OCI-LY7 (cell line): ENCODE data around the gene BEST2. TPM values are rescaled to one million over a fixed set of nuclear protein-coding genes. Genes with fewer than 3 reads are reported as not detected.

Experiments
- BruUV-seq: library from RNA; stranded (reverse); fragments of 400-500 nt; replicated peaks from 2 replicates; lab custom pipeline; 2021; lab: Mats Ljungman, UMichigan
- CTCF ChIA-PET: fragments of 300-600 bp; sonication (Branson Sonifier 250); formaldehyde crosslinking; loops from one replicate; lab custom pipeline; 2022; ENCODE audit warnings: antibody characterized with exemption; ENCODE audit not compliant: unreplicated experiment; lab: Charles Lee
- POLR2A ChIA-PET: fragments of 300-600 bp; sonication (Branson Sonifier 250); formaldehyde crosslinking; loops from one replicate; lab custom pipeline; 2022; ENCODE audit warnings: antibody characterized with exemption; lab: Charles Lee
- DNase-seq: peaks from one replicate; pipeline ENCODE4 v3.0.0-alpha.2; 2015; ENCODE audit warnings: low spot score
- H2AFZ ChIP-seq: fragments of 200-600 bp; sonication (generic), shearing (Covaris generic); 2 replicates; pipeline ENCODE4 v1.6.1; 2014; ENCODE audit warnings: mild to moderate bottlenecking, antibody characterized with exemption, low read length, moderate library complexity
- H3K27ac ChIP-seq: fragments of 200-600 bp; sonication (generic); 2 replicates; pipeline ENCODE4 v1.5.1; 2014; ENCODE audit warnings: mixed run types, low read depth, mild to moderate bottlenecking, moderate library complexity, low read length, inconsistent platforms; ENCODE audit not compliant: poor library complexity, severe bottlenecking
- H3K36me3 ChIP-seq: fragments of 200-600 bp; sonication (generic); 2 replicates; pipeline ENCODE4 v1.6.1; 2014; ENCODE audit warnings: mild to moderate bottlenecking, antibody characterized with exemption, low read length, moderate library complexity, mixed read lengths; ENCODE audit not compliant: insufficient read depth
- H3K4me1 ChIP-seq: fragments of 200-600 bp; sonication (generic); 2 replicates; pipeline ENCODE4 v1.5.1; 2014; ENCODE audit warnings: mild to moderate bottlenecking, low read length; ENCODE audit not compliant: insufficient read depth, poor library complexity, severe bottlenecking
- H3K4me2 ChIP-seq: fragments of 200-600 bp; sonication (generic); 2 replicates; pipeline ENCODE4 v1.6.1; 2014; ENCODE audit warnings: mild to moderate bottlenecking, low read length
- H3K4me3 ChIP-seq: fragments of 200-600 bp; sonication (generic); 2 replicates; pipeline ENCODE4 v1.5.1; 2014; ENCODE audit warnings: mild to moderate bottlenecking, low read depth, low read length; ENCODE audit not compliant: poor library complexity, severe bottlenecking
- H3K79me2 ChIP-seq: fragments of 200-600 bp; sonication (generic); 2 replicates; pipeline ENCODE4 v1.6.1; 2016; ENCODE audit warnings: low read depth, mild to moderate bottlenecking, low read length, moderate library complexity, mixed read lengths; ENCODE audit not compliant: insufficient read depth
- H3K9me2 ChIP-seq: fragments of 200-600 bp; sonication (generic); 2 replicates; pipeline ENCODE4 v1.6.1; 2016; ENCODE audit warnings: mild to moderate bottlenecking, low read length, mixed read lengths; ENCODE audit not compliant: insufficient read depth
- H3K9me3 ChIP-seq: fragments of 200-600 bp; sonication (generic); 2 replicates; pipeline ENCODE4 v1.6.1; 2014; ENCODE audit warnings: mild to moderate bottlenecking, mixed run types, low read length, mixed read lengths
- H4K20me1 ChIP-seq: fragments of 200-600 bp; sonication (generic); 2 replicates; pipeline ENCODE4 v1.6.1; 2014; ENCODE audit warnings: mild to moderate bottlenecking, antibody characterized with exemption, low read length, moderate library complexity, mixed read lengths; ENCODE audit not compliant: insufficient read depth
- CTCF ChIP-seq: fragments of 200-600 bp; sonication (generic); conservative IDR thresholded peaks from 2 replicates; pipeline ENCODE4 v1.5.1; 2014; ENCODE audit warnings: mild to moderate bottlenecking, antibody characterized with exemption, low read length, moderate library complexity, mixed read lengths
- EZH2phosphoT487 ChIP-seq: fragments of 200-600 bp; sonication (generic); IDR thresholded peaks from 2 replicates; pipeline ENCODE4 v1.6.1; 2018; ENCODE audit warnings: low read depth, borderline replicate concordance, mild to moderate bottlenecking, mixed run types, antibody characterized with exemption, low read length, moderate library complexity, mixed read lengths
- intact Hi-C: fragments of 100-400 bp; cut with micrococcal nuclease; formaldehyde crosslinking; loops from one replicate; pipeline ENCODE4 v1.10.0; 2022; ENCODE audit not compliant: unreplicated experiment
- microRNA-seq: library from miRNA; unstranded; fragments of <30 nt; microRNA quantifications from one replicate; pipeline ENCODE4 v1.2.0, GENCODE V29; 2022; ENCODE audit warnings: borderline replicate concordance
- small RNA-seq: library from RNA; depleted of rRNA; stranded (forward); fragments of <200 nt; gene quantifications from one replicate; pipeline ENCODE3, GENCODE V24; 2014
- total RNA-seq, 2 experiments: library from RNA; depleted of rRNA in 1 of 2; stranded (reverse); fragments of >200 nt in 1 of 2; shearing (Covaris generic) in 1 of 2; gene quantifications; 2 replicates each; pipeline ENCODE4 v1.2.3, GENCODE V29; 2014 to 2022

BEST2 gene
- total RNA-seq, 2 experiments from 2014 or later, result not detected

GRCh38 chr19:12806242-12807081 is 54.9 kb downstream of the BEST2 start, which contains the start of gene RNASEH2A:
Gene RNASEH2A (plus strand): TSS chr19:12806584. CDS start chr19:12806674, 90 bp downstream.
- H3K36me3 ChIP-seq, result peaks cover 35% of the 10 kb centered on the region

More at GRCh38 chr19:12806242-12807081, 54.9 kb downstream of the BEST2 start, which contains the start of gene RNASEH2A:
- no peaks in the 10 kb centered on the region for H3K9me3 ChIP-seq
- no peaks in the 10 kb centered on the region for H4K20me1 ChIP-seq
- intact Hi-C loops, result no loop called here
- peaks cover 9% of the 10 kb centered on the region; the same call in 1 of the 2 replicates for H3K79me2 ChIP-seq
- CTCF ChIA-PET, result no interaction called here
- H3K4me2 ChIP-seq, result peak within 1 kb of the TSS; percentile 85
- peak within 1 kb of the TSS; percentile 67 for H3K27ac ChIP-seq
- peak within 1 kb of the TSS; percentile 70 for H3K4me3 ChIP-seq
- peak within 1 kb of the TSS; percentile 88 for H2AFZ ChIP-seq
- POLR2A ChIA-PET, result interaction anchor here (0.6 to 1.3 kb wide), 4 partner anchors 9 to 1272 kb away, joined by 3 to 4 read pairs (median 4); no protein-coding TSS in a partner anchor
- peaks cover 20% of the 10 kb centered on the region for H3K4me1 ChIP-seq
- H3K9me2 ChIP-seq, result no peaks in the 10 kb centered on the region
- peak; percentile 97 for DNase-seq
- TF ChIP-seq CTCF, result no peak
- TF ChIP-seq EZH2phosphoT487, result no peak
- no TSS peak for BruUV-seq

Small RNA genes lying within 50 kb of the gene (microRNA-seq; reads per million reads assigned to microRNA genes)
- gene MIR5684, result not detected

Small RNA genes lying within 50 kb of the gene (small RNA-seq; reads per million reads assigned to genes)
- gene MIR5684 (not detected), gene SNORD41 (21.2 reads per million, percentile 97 among the genes with 10 or more reads in this experiment)

Other genes starting within 250 kb of the BEST2 start
- gene ZNF564, start 200.3 kb upstream of the BEST2 start, total RNA-seq (2014; rRNA removed; shearing (Covaris generic)), result 6.6 and 8.0 TPM in 2 replicates
- 13.1 and 16.5 TPM in 2 replicates for gene ZNF564, start 200.3 kb upstream of the BEST2 start, total RNA-seq (2022)
- gene ZNF490, start 141.0 kb upstream of the BEST2 start, total RNA-seq (2014; rRNA removed; shearing (Covaris generic)), result 6.3 and 8.6 TPM in 2 replicates
- 8.1 and 11.2 TPM in 2 replicates for gene ZNF490, start 141.0 kb upstream of the BEST2 start, total RNA-seq (2022)
- 5.3 and 7.8 TPM in 2 replicates for gene ZNF791, start 140.9 kb upstream of the BEST2 start, total RNA-seq (2014; rRNA removed; shearing (Covaris generic))
- 17.1 and 18.2 TPM in 2 replicates for gene ZNF791, start 140.9 kb upstream of the BEST2 start, total RNA-seq (2022)
- gene MAN2B1, start 85.0 kb upstream of the BEST2 start, total RNA-seq (2014; rRNA removed; shearing (Covaris generic)), result 18.3 and 29.1 TPM in 2 replicates
- 88.2 and 88.7 TPM in 2 replicates for gene MAN2B1, start 85.0 kb upstream of the BEST2 start, total RNA-seq (2022)
- gene WDR83, start 85.0 kb upstream of the BEST2 start, total RNA-seq (2014; rRNA removed; shearing (Covaris generic)), result 17.0 and 21.1 TPM in 2 replicates
- 14.0 and 15.9 TPM in 2 replicates for gene WDR83, start 85.0 kb upstream of the BEST2 start, total RNA-seq (2022)
- gene DHPS, start 69.9 kb upstream of the BEST2 start, total RNA-seq (2014; rRNA removed; shearing (Covaris generic)), result 91.2 and 102 TPM in 2 replicates
- 101 and 122 TPM in 2 replicates for gene DHPS, start 69.9 kb upstream of the BEST2 start, total RNA-seq (2022)
- gene GNG14, start 63.8 kb upstream of the BEST2 start, total RNA-seq (2014; rRNA removed; shearing (Covaris generic)), result not detected in 2 replicates
- gene GNG14, start 63.8 kb upstream of the BEST2 start, total RNA-seq (2022), result 0.93 TPM in 1 of 2 replicates, not detected in the other
- gene FBXW9, start 55.2 kb upstream of the BEST2 start, total RNA-seq (2014; rRNA removed; shearing (Covaris generic)), result 10.6 and 11.5 TPM in 2 replicates
- gene FBXW9, start 55.2 kb upstream of the BEST2 start, total RNA-seq (2022), result 10.8 and 11.0 TPM in 2 replicates
- gene TNPO2, start 27.9 kb upstream of the BEST2 start, total RNA-seq (2014; rRNA removed; shearing (Covaris generic)), result 42.6 and 47.3 TPM in 2 replicates
- gene TNPO2, start 27.9 kb upstream of the BEST2 start, total RNA-seq (2022), result 112 and 120 TPM in 2 replicates
- 322 and 336 TPM in 2 replicates for gene TRIR, start 17.1 kb upstream of the BEST2 start, total RNA-seq (2014; rRNA removed; shearing (Covaris generic))
- gene TRIR, start 17.1 kb upstream of the BEST2 start, total RNA-seq (2022), result 211 and 219 TPM in 2 replicates
- 40.5 and 48.8 TPM in 2 replicates for gene GET3, start 14.3 kb upstream of the BEST2 start, total RNA-seq (2014; rRNA removed; shearing (Covaris generic))
- 29.1 and 34.3 TPM in 2 replicates for gene GET3, start 14.3 kb upstream of the BEST2 start, total RNA-seq (2022)
- gene HOOK2, start 23.8 kb downstream of the BEST2 start, total RNA-seq (2014; rRNA removed; shearing (Covaris generic)), result 7.4 and 9.1 TPM in 2 replicates
- 28.8 and 29.4 TPM in 2 replicates for gene HOOK2, start 23.8 kb downstream of the BEST2 start, total RNA-seq (2022)
- 43.7 and 45.5 TPM in 2 replicates for gene JUNB, start 39.7 kb downstream of the BEST2 start, total RNA-seq (2014; rRNA removed; shearing (Covaris generic))
- gene JUNB, start 39.7 kb downstream of the BEST2 start, total RNA-seq (2022), result 31.8 TPM in 2 replicates
- 344 and 399 TPM in 2 replicates for gene PRDX2, start 50.0 kb downstream of the BEST2 start, total RNA-seq (2014; rRNA removed; shearing (Covaris generic))
- gene PRDX2, start 50.0 kb downstream of the BEST2 start, total RNA-seq (2022), result 345 and 357 TPM in 2 replicates
- not detected in 2 replicates for gene THSD8, start 50.3 kb downstream of the BEST2 start, total RNA-seq (2014; rRNA removed; shearing (Covaris generic))
- 42.7 and 42.8 TPM in 2 replicates for gene THSD8, start 50.3 kb downstream of the BEST2 start, total RNA-seq (2022)
- gene RNASEH2A, start 54.8 kb downstream of the BEST2 start, total RNA-seq (2014; rRNA removed; shearing (Covaris generic)), result 115 and 130 TPM in 2 replicates
- gene RNASEH2A, start 54.8 kb downstream of the BEST2 start, total RNA-seq (2022), result 86.0 and 90.5 TPM in 2 replicates
- gene RTBDN, start 82.8 kb downstream of the BEST2 start, total RNA-seq (2014; rRNA removed; shearing (Covaris generic)), result not detected in 2 replicates
- 0.94 and 1.2 TPM in 2 replicates for gene RTBDN, start 82.8 kb downstream of the BEST2 start, total RNA-seq (2022)
- gene MAST1, start 86.7 kb downstream of the BEST2 start, total RNA-seq (2014; rRNA removed; shearing (Covaris generic)), result 5.5 and 9.1 TPM in 2 replicates
- gene MAST1, start 86.7 kb downstream of the BEST2 start, total RNA-seq (2022), result 21.1 and 23.4 TPM in 2 replicates
- gene DNASE2, start 129.7 kb downstream of the BEST2 start, total RNA-seq (2014; rRNA removed; shearing (Covaris generic)), result 28.3 and 32.4 TPM in 2 replicates
- 32.8 and 33.7 TPM in 2 replicates for gene DNASE2, start 129.7 kb downstream of the BEST2 start, total RNA-seq (2022)
- gene KLF1, start 135.4 kb downstream of the BEST2 start, total RNA-seq (2014; rRNA removed; shearing (Covaris generic)), result 0.16 and 0.28 TPM in 2 replicates
- not detected in 2 replicates for gene KLF1, start 135.4 kb downstream of the BEST2 start, total RNA-seq (2022)
- gene GCDH, start 139.4 kb downstream of the BEST2 start, total RNA-seq (2014; rRNA removed; shearing (Covaris generic)), result 31.5 and 40.7 TPM in 2 replicates
- gene GCDH, start 139.4 kb downstream of the BEST2 start, total RNA-seq (2022), result 43.8 and 48.7 TPM in 2 replicates
- gene SYCE2, start 167.5 kb downstream of the BEST2 start, total RNA-seq (2014; rRNA removed; shearing (Covaris generic)), result 6.8 and 8.7 TPM in 2 replicates
- 13.8 and 14.5 TPM in 2 replicates for gene SYCE2, start 167.5 kb downstream of the BEST2 start, total RNA-seq (2022)
- 96.1 and 135 TPM in 2 replicates for gene FARSA, start 181.9 kb downstream of the BEST2 start, total RNA-seq (2014; rRNA removed; shearing (Covaris generic))
- 90.7 and 117 TPM in 2 replicates for gene FARSA, start 181.9 kb downstream of the BEST2 start, total RNA-seq (2022)
- 1,039 and 1,069 TPM in 2 replicates for gene CALR, start 186.8 kb downstream of the BEST2 start, total RNA-seq (2014; rRNA removed; shearing (Covaris generic))
- gene CALR, start 186.8 kb downstream of the BEST2 start, total RNA-seq (2022), result 398 and 581 TPM in 2 replicates
- gene RAD23A, start 194.1 kb downstream of the BEST2 start, total RNA-seq (2014; rRNA removed; shearing (Covaris generic)), result 237 and 243 TPM in 2 replicates
- gene RAD23A, start 194.1 kb downstream of the BEST2 start, total RNA-seq (2022), result 171 and 183 TPM in 2 replicates
- gene GADD45GIP1, start 205.4 kb downstream of the BEST2 start, total RNA-seq (2014; rRNA removed; shearing (Covaris generic)), result 29.5 and 43.0 TPM in 2 replicates
- 24.7 and 32.4 TPM in 2 replicates for gene GADD45GIP1, start 205.4 kb downstream of the BEST2 start, total RNA-seq (2022)
- gene DAND5, start 217.8 kb downstream of the BEST2 start, total RNA-seq (2014; rRNA removed; shearing (Covaris generic)), result 0.06 and 0.18 TPM in 2 replicates
- 0.77 and 0.84 TPM in 2 replicates for gene DAND5, start 217.8 kb downstream of the BEST2 start, total RNA-seq (2022)
- gene NFIX, start 243.7 kb downstream of the BEST2 start, total RNA-seq (2014; rRNA removed; shearing (Covaris generic)), result 0.03 and 0.16 TPM in 2 replicates
- gene NFIX, start 243.7 kb downstream of the BEST2 start, total RNA-seq (2022), result 0.68 and 0.72 TPM in 2 replicates